Measurements from ENCODE around the gene RHOA. TPM values are rescaled to one million over a fixed set of nuclear protein-coding genes. Genes with fewer than 3 reads are reported as not detected.
"Not testable (repeated sequence)": the region's sequence is repeated elsewhere in the genome, so short reads cannot be mapped to it uniquely, and the experiment has no call there.

Gene RHOA
- total RNA-seq, 4 donors from 2014 or later, result 244 to 411 (median 282) TPM

DNA sequence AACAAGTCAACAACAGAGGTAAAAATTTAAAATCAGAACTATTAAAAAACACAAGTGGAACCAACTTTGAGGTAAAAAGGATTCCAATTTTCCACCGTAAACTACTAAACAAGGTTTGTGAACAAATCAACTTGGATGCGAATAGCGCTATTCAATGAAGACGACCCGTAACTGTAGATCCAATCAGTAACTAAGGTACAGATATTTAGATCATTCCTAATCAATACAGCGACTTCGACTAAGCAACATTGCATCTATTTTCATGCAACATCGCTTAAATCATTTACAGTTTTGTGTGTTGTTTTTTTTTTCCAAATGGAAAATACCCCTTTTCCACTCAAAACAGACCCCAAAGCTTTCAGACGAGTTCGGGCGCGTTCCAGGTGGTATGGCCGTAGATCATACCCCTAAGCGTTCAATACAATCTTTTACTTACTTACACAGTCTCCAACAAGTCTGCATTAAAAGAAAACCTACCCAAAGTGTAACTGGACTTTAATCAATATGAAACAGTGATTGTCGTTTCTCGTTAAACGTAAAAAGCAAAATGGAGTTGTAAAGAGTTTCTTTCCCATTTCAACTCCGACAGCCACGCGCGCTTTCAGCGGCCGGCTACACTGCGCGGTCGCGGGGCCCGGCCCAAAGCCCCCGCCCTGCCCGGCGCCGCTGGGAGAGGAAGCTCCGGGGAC lies 786 bp downstream of the RHOA start:
- Histone ChIP-seq H3K9me3 (no peaks in the 10 kb centered on the region), H3K27ac (peak overlapping the region; percentile 85 to 96 (median 92)), H3K27me3 (no peaks in the 10 kb centered on the region), H3K4me3 (peak overlapping the region; percentile 67 to 97 (median 76)), H3K36me3 (peaks cover 0 to 9% of the 10 kb centered on the region in 2 donors), H3K4me1 (peaks cover 59 to 61% of the 10 kb centered on the region in 2 donors)
- TF ChIP-seq, protein P1, sequence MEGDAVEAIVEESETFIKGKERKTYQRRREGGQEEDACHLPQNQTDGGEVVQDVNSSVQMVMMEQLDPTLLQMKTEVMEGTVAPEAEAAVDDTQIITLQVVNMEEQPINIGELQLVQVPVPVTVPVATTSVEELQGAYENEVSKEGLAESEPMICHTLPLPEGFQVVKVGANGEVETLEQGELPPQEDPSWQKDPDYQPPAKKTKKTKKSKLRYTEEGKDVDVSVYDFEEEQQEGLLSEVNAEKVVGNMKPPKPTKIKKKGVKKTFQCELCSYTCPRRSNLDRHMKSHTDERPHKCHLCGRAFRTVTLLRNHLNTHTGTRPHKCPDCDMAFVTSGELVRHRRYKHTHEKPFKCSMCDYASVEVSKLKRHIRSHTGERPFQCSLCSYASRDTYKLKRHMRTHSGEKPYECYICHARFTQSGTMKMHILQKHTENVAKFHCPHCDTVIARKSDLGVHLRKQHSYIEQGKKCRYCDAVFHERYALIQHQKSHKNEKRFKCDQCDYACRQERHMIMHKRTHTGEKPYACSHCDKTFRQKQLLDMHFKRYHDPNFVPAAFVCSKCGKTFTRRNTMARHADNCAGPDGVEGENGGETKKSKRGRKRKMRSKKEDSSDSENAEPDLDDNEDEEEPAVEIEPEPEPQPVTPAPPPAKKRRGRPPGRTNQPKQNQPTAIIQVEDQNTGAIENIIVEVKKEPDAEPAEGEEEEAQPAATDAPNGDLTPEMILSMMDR (IDR thresholded peaks at IDR 0.05 in 4 of 5, conservative IDR thresholded peaks at IDR 0.05 in 1 of 5), result no peak
- no peak for TF ChIP-seq POLR2A (IDR thresholded peaks at IDR 0.05)
- DNase-seq (no peak), ATAC-seq (no peak)
- in situ Hi-C loops (cut with MboI; ENCODE audit: low sequenced_read_pairs in 4 of 4) (no loop called here), intact Hi-C loops (cut with DNase I; ENCODE audit: low total_unique reads) (loop anchor here (2.0 to 5.0 kb wide), 3 partner anchors 52 to 319 kb away; partner anchors contain the start of genes DAG1, GPX1 and QRICH1)

DNA sequence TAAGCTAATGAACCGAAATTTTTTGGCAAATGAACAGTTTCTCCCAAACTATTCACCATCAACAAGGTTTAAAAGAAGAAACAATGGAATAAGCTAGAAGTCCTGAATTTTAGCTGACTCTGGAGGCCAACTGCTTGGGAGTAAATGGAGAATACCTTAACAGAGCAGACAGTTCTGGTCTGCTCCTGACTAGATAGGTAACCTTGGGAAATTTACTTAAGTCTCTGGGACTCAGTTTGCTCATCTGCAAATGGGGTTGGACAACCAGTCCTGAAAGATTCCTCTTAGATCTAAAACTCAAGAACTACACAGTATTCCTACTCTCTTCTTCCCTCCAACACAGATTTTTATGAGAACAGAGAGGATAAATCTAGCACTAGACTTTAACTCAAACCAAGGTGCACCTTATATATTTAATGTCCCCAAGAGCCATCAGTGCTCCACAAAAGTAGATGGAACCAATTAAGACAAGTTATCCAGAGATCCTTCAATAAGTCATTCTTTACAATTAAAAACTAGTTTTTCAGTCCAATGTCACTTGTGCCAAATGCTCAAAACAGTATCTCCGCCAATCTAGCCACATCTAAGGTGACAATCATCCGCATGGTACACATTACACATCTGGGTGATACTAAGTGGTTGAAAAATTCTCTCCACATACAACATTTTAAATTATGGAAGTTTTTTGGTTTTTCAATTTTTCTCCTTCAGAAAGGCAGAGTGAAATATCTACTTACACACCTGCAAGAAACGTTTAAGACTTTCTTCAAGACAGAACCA lies 1.5 kb downstream of the RHOA start:
- no peak for TF ChIP-seq POLR2A (IDR thresholded peaks at IDR 0.05)
- Histone ChIP-seq H3K36me3 (peaks cover 0 to 9% of the 10 kb centered on the region in 2 donors), H3K27me3 (no peaks in the 10 kb centered on the region), H3K4me3 (peak overlapping the region; percentile 67 to 97 (median 76)), H3K27ac (peak overlapping the region; percentile 85 to 96 (median 92)), H3K4me1 (peaks cover 65 to 66% of the 10 kb centered on the region in 2 donors), H3K9me3 (no peaks in the 10 kb centered on the region)
- in situ Hi-C loops (cut with MboI; ENCODE audit: low sequenced_read_pairs in 4 of 4) (no loop called here), intact Hi-C loops (cut with DNase I; ENCODE audit: low total_unique reads) (loop anchor here (2.0 to 5.0 kb wide), 3 partner anchors 51 to 318 kb away; partner anchors contain the start of genes DAG1, GPX1 and QRICH1)
- DNase-seq, result no peak
- ATAC-seq, result no peak

DNA sequence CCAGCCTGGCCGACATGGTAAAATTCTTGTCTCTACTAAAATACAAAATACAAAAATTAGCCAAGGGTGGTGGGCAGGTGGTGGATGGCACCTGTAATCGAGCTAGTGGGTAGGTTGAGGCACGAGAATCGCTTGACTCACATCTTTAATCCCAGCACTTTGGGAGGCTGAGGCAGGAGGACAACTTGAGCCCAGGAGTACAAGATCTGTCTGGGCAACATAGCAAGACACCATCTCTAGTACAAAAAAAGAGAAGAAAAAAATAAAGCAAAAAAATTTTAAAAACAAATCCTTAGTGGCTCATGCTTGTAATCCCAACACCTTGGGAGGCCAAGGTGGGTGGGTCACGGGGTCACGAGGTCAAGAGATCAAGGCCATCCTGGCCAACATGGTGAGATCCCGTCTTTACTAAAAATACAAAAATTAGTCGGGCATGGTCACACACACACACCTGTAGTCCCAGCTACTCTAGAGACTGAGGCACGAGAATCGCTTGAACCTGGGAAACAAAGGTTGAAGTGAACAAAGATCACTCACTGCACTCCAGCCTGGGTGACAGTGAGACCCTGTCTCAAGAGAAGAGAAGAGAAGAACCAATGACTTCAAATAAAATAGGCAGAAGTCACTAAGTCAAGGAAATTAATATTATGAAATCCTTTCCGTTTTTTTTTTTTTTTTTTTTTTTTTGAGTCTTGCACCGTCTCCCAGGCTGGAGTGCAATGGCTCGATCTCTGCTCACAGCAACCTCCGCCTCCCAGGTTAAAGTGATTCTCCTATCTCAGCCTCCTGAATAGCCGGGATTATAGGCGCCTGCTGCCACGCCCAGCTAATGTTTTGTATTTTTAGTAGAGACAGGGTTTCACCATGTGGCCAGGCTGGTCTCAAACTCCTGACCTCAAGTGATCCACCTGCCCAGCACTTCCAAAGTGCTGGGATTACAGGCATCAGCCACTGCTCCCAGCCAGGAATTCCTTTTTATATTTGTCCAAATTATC lies 4.9 kb downstream of the RHOA start:
- no peak overlapping the region for H3K4me3 ChIP-seq
- no peak for DNase-seq
- peaks cover 72 to 77% of the 10 kb centered on the region in 2 donors for H3K4me1 ChIP-seq
- intact Hi-C loops (cut with DNase I; ENCODE audit: low total_unique reads), result no loop called here
- TF ChIP-seq, protein P1 (IDR thresholded peaks at IDR 0.05 in 4 of 5, conservative IDR thresholded peaks at IDR 0.05 in 1 of 5), result no peak
- TF ChIP-seq POLR2A (IDR thresholded peaks at IDR 0.05), result no peak
- H3K9me3 ChIP-seq, result no peaks in the 10 kb centered on the region
- no peaks in the 10 kb centered on the region for H3K36me3 ChIP-seq
- peak overlapping the region; percentile 66 to 96 (median 92) for H3K27ac ChIP-seq
- in situ Hi-C loops (cut with MboI; ENCODE audit: low sequenced_read_pairs in 4 of 4), result no loop called here
- H3K27me3 ChIP-seq, result no peaks in the 10 kb centered on the region
- ATAC-seq, result no peak

DNA sequence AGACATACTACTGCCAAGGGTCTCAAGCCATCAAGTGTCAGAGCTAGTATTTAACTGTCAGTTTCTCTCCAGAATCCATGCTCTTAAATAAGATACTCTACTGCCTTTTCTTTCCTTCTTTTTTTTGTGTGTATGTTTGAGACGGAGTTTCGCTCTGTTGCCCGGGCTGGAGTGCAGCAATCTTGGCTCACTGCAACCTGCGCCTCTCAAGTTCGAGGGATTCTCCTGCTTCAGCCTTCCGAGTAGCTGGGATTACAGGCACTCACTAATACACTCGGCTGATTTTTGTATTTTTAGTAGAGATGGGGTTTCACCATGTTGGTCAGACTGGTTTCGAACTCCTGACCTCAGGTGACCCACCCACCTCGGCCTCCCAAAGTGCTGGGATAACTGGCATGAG lies 6.2 kb downstream of the RHOA start:
- ATAC-seq, result peak in 1 of 2 donors; percentile 50
- H3K4me1 ChIP-seq, result peaks cover 83 to 85% of the 10 kb centered on the region in 2 donors
- DNase-seq; H3K9me3 ChIP-seq; in situ Hi-C loops (cut with MboI; ENCODE audit: low sequenced_read_pairs in 4 of 4); H3K27me3 ChIP-seq; H3K4me3 ChIP-seq; intact Hi-C loops (cut with DNase I; ENCODE audit: low total_unique reads); H3K36me3 ChIP-seq: not testable (repeated sequence)
- peak overlapping the region; percentile 66 to 96 (median 92) for H3K27ac ChIP-seq

- peaks cover 73 to 82% of the 10 kb centered on the region in 2 donors for H3K4me1 ChIP-seq
- in situ Hi-C loops (cut with MboI; ENCODE audit: low sequenced_read_pairs in 4 of 4), result no loop called here
- no peaks in the 10 kb centered on the region for H3K9me3 ChIP-seq
These were observed 7.9 kb downstream of the RHOA start for GRCh38 chr3:49403891-49404290.

More at GRCh38 chr3:49403891-49404290, 7.9 kb downstream of the RHOA start:
- intact Hi-C loops (cut with DNase I; ENCODE audit: low total_unique reads), result no loop called here
- ATAC-seq (no peak), DNase-seq (no peak)
- Histone ChIP-seq H3K27me3 (no peaks in the 10 kb centered on the region), H3K4me3 (no peak overlapping the region), H3K36me3 (no peaks in the 10 kb centered on the region), H3K27ac (peak overlapping the region in 3 of 4 donors; percentile 7 to 96 (median 14))
- TF ChIP-seq POLR2A (IDR thresholded peaks at IDR 0.05), result no peak
- TF ChIP-seq, protein P1 (IDR thresholded peaks at IDR 0.05 in 4 of 5, conservative IDR thresholded peaks at IDR 0.05 in 1 of 5), result no peak

All from gastrocnemius medialis (tissue), 4 donors.